22Rv1 (cell line): ENCODE results near the gene RHEBL1.

Source experiments
- H3K27ac ChIP-seq: fragments of 450-650 bp; 2 replicates; pipeline ENCODE4 v1.5.1; 2017
- ZFX ChIP-seq: fragments of 450-650 bp; IDR thresholded peaks from 2 replicates; pipeline ENCODE4 v1.6.1; 2017; ENCODE audit warnings: antibody characterized with exemption, borderline replicate concordance
- TF ChIP-seq, protein P1 (sequence below): fragments of 450-650 bp; IDR thresholded peaks from 2 replicates; pipeline ENCODE4 v1.5.1; 2017; ENCODE audit warnings: mild to moderate bottlenecking

The RHEBL1 gene, protein sequence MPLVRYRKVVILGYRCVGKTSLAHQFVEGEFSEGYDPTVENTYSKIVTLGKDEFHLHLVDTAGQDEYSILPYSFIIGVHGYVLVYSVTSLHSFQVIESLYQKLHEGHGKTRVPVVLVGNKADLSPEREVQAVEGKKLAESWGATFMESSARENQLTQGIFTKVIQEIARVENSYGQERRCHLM

DNA sequence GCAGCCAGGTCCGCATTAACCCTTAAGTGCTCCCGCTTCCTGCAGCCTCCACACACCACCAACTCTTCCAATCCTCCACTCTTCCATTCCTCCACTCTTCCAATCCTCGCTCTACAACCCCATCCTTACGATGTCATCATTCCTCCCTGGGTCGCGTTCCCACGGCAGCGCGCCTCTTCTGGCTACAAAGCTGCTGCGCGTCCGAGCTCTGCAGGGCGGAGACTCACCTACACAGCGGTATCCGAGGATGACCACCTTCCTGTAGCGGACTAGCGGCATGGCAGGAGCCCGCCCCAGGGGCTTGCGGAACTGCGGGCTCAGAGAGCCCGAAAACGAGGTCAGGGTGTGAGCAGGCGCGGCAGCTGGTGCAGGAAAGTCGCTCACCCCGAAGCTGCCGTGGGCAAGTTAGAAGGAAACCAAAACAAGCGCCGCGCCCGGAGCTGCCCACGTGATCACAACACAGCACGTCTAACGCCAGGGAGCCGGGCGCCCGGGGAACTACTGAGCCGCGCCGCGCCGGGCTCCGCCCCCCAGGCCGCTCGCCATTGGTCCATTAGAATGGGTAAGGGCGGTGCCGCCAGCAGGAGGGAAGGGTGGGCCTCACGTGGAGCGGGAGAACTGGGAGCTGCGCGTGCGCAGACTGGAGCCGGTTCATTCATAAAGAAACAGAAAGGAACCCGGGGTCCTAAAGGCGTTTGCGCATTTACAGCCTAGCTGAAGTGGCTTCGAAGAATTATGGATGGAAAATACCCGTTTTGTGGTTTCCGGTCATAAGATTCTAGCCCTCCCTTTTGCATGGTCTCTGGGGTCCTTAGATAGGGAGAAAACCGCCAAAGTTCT lies at the start of gene RHEBL1:
Gene RHEBL1 (minus strand): TSS at position 473 of the 840 bp plus-strand sequence. CDS start 194 bp downstream, at position 279.
- TF ChIP-seq, protein P1, sequence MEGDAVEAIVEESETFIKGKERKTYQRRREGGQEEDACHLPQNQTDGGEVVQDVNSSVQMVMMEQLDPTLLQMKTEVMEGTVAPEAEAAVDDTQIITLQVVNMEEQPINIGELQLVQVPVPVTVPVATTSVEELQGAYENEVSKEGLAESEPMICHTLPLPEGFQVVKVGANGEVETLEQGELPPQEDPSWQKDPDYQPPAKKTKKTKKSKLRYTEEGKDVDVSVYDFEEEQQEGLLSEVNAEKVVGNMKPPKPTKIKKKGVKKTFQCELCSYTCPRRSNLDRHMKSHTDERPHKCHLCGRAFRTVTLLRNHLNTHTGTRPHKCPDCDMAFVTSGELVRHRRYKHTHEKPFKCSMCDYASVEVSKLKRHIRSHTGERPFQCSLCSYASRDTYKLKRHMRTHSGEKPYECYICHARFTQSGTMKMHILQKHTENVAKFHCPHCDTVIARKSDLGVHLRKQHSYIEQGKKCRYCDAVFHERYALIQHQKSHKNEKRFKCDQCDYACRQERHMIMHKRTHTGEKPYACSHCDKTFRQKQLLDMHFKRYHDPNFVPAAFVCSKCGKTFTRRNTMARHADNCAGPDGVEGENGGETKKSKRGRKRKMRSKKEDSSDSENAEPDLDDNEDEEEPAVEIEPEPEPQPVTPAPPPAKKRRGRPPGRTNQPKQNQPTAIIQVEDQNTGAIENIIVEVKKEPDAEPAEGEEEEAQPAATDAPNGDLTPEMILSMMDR: peak; percentile 72
- no peak for TF ChIP-seq ZFX
- peak within 1 kb of the TSS; percentile 61 for H3K27ac ChIP-seq

DNA sequence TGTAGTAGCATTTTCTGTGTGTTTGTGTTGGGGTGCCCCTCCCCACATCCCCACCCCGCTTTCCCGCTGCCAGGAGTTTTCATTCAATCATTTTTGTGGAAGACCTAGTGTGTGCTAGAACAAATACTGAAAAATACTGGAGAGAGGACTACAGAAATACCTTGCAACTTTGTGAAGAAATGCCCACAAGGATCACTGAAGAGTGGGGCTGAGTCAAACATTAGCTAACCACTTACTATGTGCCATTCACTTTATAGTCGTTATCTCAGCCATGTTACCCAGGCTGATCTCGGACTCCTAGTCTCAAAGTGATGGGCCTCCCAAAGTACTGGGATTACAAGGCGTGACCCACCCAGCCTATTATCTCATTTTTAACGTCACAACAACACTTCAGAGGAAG lies 41.4 kb upstream of the RHEBL1 start:
- H3K27ac ChIP-seq: peak overlapping the region; percentile 55
- TF ChIP-seq ZFX: no peak
- TF ChIP-seq, protein P1: no peak

DNA sequence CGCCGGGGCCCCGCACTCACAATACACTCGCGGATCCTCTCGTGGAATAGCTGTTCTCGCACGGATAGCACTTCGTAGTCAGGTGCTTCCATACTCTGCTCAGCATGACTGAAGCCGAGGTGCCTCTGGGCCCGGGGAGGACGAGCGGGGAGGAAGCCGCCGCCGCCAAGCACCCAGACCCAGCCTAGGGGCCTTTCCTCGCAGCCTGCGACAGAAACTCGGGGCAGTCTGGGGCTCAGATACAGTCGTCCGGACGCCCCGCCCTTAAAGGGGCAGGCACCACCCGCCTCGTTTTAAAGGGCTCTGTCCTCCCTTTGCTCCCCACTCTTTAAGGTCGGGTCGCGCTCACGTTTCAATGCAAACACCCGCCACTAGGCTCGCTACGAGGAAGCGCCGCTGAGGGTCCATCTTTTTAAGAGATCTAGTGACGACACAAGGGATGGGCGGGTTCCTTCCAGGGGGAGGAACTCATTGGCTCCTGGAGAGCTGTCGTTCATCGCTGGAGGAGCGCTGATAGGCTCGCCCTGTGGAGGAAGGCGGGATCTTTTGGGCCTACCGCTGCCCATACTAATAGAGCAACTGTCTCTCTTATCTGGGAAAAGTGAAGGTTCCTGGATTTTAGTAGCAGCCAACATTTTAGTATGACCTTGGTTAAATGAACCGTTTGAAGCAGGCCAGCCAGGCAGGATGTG lies 40.8 kb upstream of the RHEBL1 start, which contains the start of gene LMBR1L:
Gene LMBR1L (minus strand): TSS at position 384 of the 692 bp plus-strand sequence. CDS start 292 bp downstream, at position 92.
- peak within 1 kb of the TSS; percentile 55 for H3K27ac ChIP-seq
- TF ChIP-seq, protein P1: peak; percentile 58
- TF ChIP-seq ZFX: no peak

DNA sequence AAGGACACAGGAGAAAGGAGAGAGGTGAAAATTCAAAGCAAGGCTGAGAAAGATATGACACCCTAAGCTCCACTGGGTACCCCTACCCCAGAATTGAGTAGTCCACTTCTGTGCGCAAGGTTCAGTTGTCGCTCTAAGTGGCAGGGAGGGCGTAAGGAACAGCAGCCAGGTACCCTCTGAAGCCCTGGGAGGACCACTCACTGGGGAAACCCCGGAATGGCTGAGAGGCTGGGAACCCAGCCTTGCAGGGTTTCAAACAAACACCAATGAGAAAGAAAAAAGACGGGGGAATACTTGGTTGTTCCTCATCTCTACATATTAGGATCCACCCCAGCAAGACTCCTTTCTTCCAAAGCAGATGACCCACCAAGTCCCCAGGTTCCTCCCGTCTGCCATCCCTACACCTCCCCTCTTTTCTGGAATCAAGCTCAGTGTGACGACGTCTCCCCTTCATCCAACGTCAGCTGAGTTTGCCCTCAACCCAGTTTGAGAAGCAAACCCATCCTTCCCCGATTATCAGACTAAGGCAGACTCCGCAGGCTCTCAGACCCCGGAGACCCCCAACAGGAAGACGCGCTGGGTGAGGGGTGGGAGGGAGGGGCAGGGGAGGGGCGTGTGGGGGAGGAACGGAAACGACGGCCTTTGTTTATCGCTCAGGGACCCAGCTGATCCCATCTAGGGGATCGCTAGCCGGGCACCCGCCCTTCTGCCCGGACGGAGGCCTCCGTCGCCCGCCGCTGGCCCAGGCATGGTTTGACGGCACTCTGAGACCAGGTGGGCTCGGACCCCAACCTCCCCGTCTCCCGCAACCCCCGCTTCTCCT lies 40.1 kb upstream of the RHEBL1 start:
- peak overlapping the region; percentile 55 for H3K27ac ChIP-seq
- TF ChIP-seq, protein P1: no peak

DNA sequence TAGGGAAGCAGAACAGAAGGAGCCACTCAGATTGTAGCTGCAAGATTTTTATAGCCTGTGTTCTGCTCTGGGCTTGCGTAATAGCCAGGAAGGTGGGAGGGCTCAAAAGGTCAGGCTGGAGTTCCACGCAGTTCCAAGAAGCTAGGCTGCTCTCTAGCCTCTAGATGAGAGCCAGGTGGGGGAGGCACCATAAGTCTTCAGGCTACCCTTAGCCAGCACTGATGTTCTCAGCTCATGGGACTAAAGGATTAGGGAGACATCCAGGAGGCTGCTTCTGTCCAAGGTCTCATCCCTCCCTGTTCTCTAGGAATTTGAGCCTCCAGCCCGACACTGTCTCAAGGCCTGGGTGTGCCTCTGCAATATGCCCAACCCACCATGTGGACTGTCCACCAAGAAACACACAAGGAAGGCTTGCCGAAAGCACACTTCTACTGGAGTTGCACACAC lies 39.2 kb upstream of the RHEBL1 start:
- TF ChIP-seq, protein P1: no peak
- TF ChIP-seq ZFX: no peak

DNA sequence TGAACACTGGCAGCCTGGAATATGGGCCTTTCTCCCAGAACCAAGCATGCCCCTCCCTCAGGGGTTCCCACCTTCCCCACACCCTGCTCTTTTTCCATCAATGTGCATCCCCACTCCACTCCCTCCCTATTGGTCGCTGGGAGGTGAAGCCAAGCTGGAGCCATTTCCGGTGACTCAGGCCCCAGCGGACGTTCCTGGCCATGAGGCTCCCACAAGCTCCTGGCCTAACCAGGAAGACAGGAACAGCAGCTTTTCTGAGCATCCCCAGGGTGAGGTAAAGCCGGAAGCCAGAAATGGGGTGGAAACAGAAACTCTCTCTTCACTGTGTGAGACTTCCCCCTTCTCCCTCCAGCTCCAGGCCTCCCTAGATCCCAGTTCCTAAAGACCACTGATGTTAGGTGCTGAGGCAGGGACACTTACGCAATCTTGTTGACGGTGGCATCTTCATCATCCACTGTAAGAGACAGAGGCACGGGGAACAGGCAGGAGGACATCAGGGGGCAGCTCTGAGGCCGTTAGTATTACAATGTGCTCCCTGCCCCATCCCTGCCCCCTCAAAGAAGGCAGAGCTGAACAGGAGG lies 35.8 kb upstream of the RHEBL1 start:
- TF ChIP-seq, protein P1: no peak
- TF ChIP-seq ZFX: no peak
- H3K27ac ChIP-seq: no peak overlapping the region

More for the DNA sequence above, 39.2 kb upstream of the RHEBL1 start:
- 0 out of 2 replicates have a peak overlapping the region, but pooled peaks have one; percentile 55 for H3K27ac ChIP-seq
